Measurements from ENCODE around the gene TMEM181.
"Not testable (repeated sequence)": the region's sequence is repeated elsewhere in the genome, so short reads cannot be mapped to it uniquely, and the experiment has no call there.

Gene TMEM181

GRCh38 chr6:158521759-158522158 is 38.1 kb upstream of the TMEM181 start:
- Histone ChIP-seq H3K4me1 (ENCODE audit: insufficient read depth, low read length) (peaks cover 12% of the 10 kb centered on the region), H3K36me3 (ENCODE audit: insufficient read depth, low read length) (no peaks in the 10 kb centered on the region), H3K4me3 (ENCODE audit: low read length) (no peak overlapping the region), H3K27ac (ENCODE audit: low read depth, low read length) (no peak overlapping the region), H3K9ac (ENCODE audit: low read depth, low read length) (no peak overlapping the region), H3K27me3 (ENCODE audit: insufficient read depth, low read length) (no peaks in the 10 kb centered on the region), H3K9me3 (ENCODE audit: insufficient read depth, low read depth, low read length) (no peaks in the 10 kb centered on the region)
- no CpG with 5 or more reads among the region's 1 CpG for WGBS

- no peak overlapping the region for H3K27ac ChIP-seq (ENCODE audit: low read depth, low read length)
- H3K9me3 ChIP-seq (ENCODE audit: insufficient read depth, low read depth, low read length), result no peaks in the 10 kb centered on the region
- 94% methylated on average over 11 of the region's 11 CpGs for WGBS
- peaks cover 12% of the 10 kb centered on the region for H3K4me1 ChIP-seq (ENCODE audit: insufficient read depth, low read length)
- H3K9ac ChIP-seq (ENCODE audit: low read depth, low read length), result no peak overlapping the region
- no peak overlapping the region for H3K4me3 ChIP-seq (ENCODE audit: low read length)
- no peaks in the 10 kb centered on the region for H3K36me3 ChIP-seq (ENCODE audit: insufficient read depth, low read length)
- no peaks in the 10 kb centered on the region for H3K27me3 ChIP-seq (ENCODE audit: insufficient read depth, low read length)
Observed at GRCh38 chr6:158522616-158523015, 37.3 kb upstream of the TMEM181 start.

GRCh38 chr6:158524311-158524710 is 35.6 kb upstream of the TMEM181 start:
- no peaks in the 10 kb centered on the region for H3K27me3 ChIP-seq (ENCODE audit: insufficient read depth, low read length)
- no peaks in the 10 kb centered on the region for H3K9me3 ChIP-seq (ENCODE audit: insufficient read depth, low read depth, low read length)
- H3K4me3 ChIP-seq (ENCODE audit: low read length), result no peak overlapping the region
- WGBS, result 97% methylated on average over 15 of the region's 15 CpGs
- H3K9ac ChIP-seq (ENCODE audit: low read depth, low read length), result no peak overlapping the region
- H3K4me1 ChIP-seq (ENCODE audit: insufficient read depth, low read length), result 0 out of 2 replicates have a peak, but pooled peaks cover under 1% of the 10 kb centered on the region
- no peaks in the 10 kb centered on the region for H3K36me3 ChIP-seq (ENCODE audit: insufficient read depth, low read length)
- no peak overlapping the region for H3K27ac ChIP-seq (ENCODE audit: low read depth, low read length)

- 85% methylated on average over 1 of the region's 1 CpG for WGBS
Observed at GRCh38 chr6:158527858-158528257, 32.0 kb upstream of the TMEM181 start.

GRCh38 chr6:158528826-158529225 is 31.1 kb upstream of the TMEM181 start:
- Histone ChIP-seq H3K36me3 (ENCODE audit: insufficient read depth, low read length) (no peaks in the 10 kb centered on the region), H3K27ac (ENCODE audit: low read depth, low read length) (no peak overlapping the region), H3K9ac (ENCODE audit: low read depth, low read length) (no peak overlapping the region), H3K9me3 (ENCODE audit: insufficient read depth, low read depth, low read length) (no peaks in the 10 kb centered on the region), H3K27me3 (ENCODE audit: insufficient read depth, low read length) (no peaks in the 10 kb centered on the region), H3K4me3 (ENCODE audit: low read length) (no peak overlapping the region), H3K4me1 (ENCODE audit: insufficient read depth, low read length) (no peaks in the 10 kb centered on the region)
- 90% methylated on average over 6 of the region's 6 CpGs for WGBS

More at GRCh38 chr6:158527858-158528257, 32.0 kb upstream of the TMEM181 start:
- not testable (repeated sequence) for H3K9ac ChIP-seq (ENCODE audit: low read depth, low read length); H3K27me3 ChIP-seq (ENCODE audit: insufficient read depth, low read length); H3K9me3 ChIP-seq (ENCODE audit: insufficient read depth, low read depth, low read length); H3K4me1 ChIP-seq (ENCODE audit: insufficient read depth, low read length); H3K27ac ChIP-seq (ENCODE audit: low read depth, low read length); H3K36me3 ChIP-seq (ENCODE audit: insufficient read depth, low read length); H3K4me3 ChIP-seq (ENCODE audit: low read length)

GRCh38 chr6:158529629-158530028 is 30.3 kb upstream of the TMEM181 start:
- WGBS, result 88% methylated on average over 8 of the region's 8 CpGs
- no peak overlapping the region for H3K9ac ChIP-seq (ENCODE audit: low read depth, low read length)

GRCh38 chr6:158531566-158531965 is 28.3 kb upstream of the TMEM181 start:
- H3K4me3 ChIP-seq (ENCODE audit: low read length), result no peak overlapping the region
- 84% methylated on average over 4 of the region's 4 CpGs for WGBS
- H3K36me3 ChIP-seq (ENCODE audit: insufficient read depth, low read length), result no peaks in the 10 kb centered on the region
- H3K27ac ChIP-seq (ENCODE audit: low read depth, low read length), result no peak overlapping the region
- H3K27me3 ChIP-seq (ENCODE audit: insufficient read depth, low read length), result no peaks in the 10 kb centered on the region
- H3K9ac ChIP-seq (ENCODE audit: low read depth, low read length), result no peak overlapping the region
- peaks cover 3% of the 10 kb centered on the region; the same call in 1 of the 2 replicates for H3K4me1 ChIP-seq (ENCODE audit: insufficient read depth, low read length)
- no peaks in the 10 kb centered on the region for H3K9me3 ChIP-seq (ENCODE audit: insufficient read depth, low read depth, low read length)

More at GRCh38 chr6:158529629-158530028, 30.3 kb upstream of the TMEM181 start:
- no peaks in the 10 kb centered on the region for H3K27me3 ChIP-seq (ENCODE audit: insufficient read depth, low read length)
- H3K36me3 ChIP-seq (ENCODE audit: insufficient read depth, low read length), result no peaks in the 10 kb centered on the region
- H3K4me1 ChIP-seq (ENCODE audit: insufficient read depth, low read length), result no peaks in the 10 kb centered on the region
- no peak overlapping the region for H3K27ac ChIP-seq (ENCODE audit: low read depth, low read length)
- H3K9me3 ChIP-seq (ENCODE audit: insufficient read depth, low read depth, low read length), result no peaks in the 10 kb centered on the region
- H3K4me3 ChIP-seq (ENCODE audit: low read length), result no peak overlapping the region

- H3K27ac ChIP-seq (ENCODE audit: low read depth, low read length), result no peak overlapping the region
- H3K9me3 ChIP-seq (ENCODE audit: insufficient read depth, low read depth, low read length), result no peaks in the 10 kb centered on the region
- H3K4me1 ChIP-seq (ENCODE audit: insufficient read depth, low read length), result peaks cover 3% of the 10 kb centered on the region; the same call in 1 of the 2 replicates
- 91% methylated on average over 2 of the region's 2 CpGs for WGBS
- no peaks in the 10 kb centered on the region for H3K27me3 ChIP-seq (ENCODE audit: insufficient read depth, low read length)
- H3K36me3 ChIP-seq (ENCODE audit: insufficient read depth, low read length), result no peaks in the 10 kb centered on the region
- no peak overlapping the region for H3K9ac ChIP-seq (ENCODE audit: low read depth, low read length)
- H3K4me3 ChIP-seq (ENCODE audit: low read length), result no peak overlapping the region
Observed at GRCh38 chr6:158531970-158532369, 27.9 kb upstream of the TMEM181 start.

- H3K9me3 ChIP-seq (ENCODE audit: insufficient read depth, low read depth, low read length), result no peaks in the 10 kb centered on the region
- H3K27ac ChIP-seq (ENCODE audit: low read depth, low read length), result peak overlapping the region; percentile 74; the same call in 1 of the 2 replicates
- peak overlapping the region; percentile 70 for H3K4me3 ChIP-seq (ENCODE audit: low read length)
- H3K9ac ChIP-seq (ENCODE audit: low read depth, low read length), result peak overlapping the region; percentile 81
- under 1% methylated on average over 75 of the region's 75 CpGs for WGBS
- no peaks in the 10 kb centered on the region for H3K36me3 ChIP-seq (ENCODE audit: insufficient read depth, low read length)
- no peaks in the 10 kb centered on the region for H3K27me3 ChIP-seq (ENCODE audit: insufficient read depth, low read length)
- peaks cover 3% of the 10 kb centered on the region for H3K4me1 ChIP-seq (ENCODE audit: insufficient read depth, low read length)
Observed at GRCh38 chr6:158536084-158536890, 23.6 kb upstream of the TMEM181 start.

- H3K27ac ChIP-seq (ENCODE audit: low read depth, low read length), result peak overlapping the region; percentile 74; the same call in 1 of the 2 replicates
- H3K36me3 ChIP-seq (ENCODE audit: insufficient read depth, low read length), result no peaks in the 10 kb centered on the region
- H3K4me1 ChIP-seq (ENCODE audit: insufficient read depth, low read length), result peaks cover 3% of the 10 kb centered on the region
- no peaks in the 10 kb centered on the region for H3K27me3 ChIP-seq (ENCODE audit: insufficient read depth, low read length)
- H3K9me3 ChIP-seq (ENCODE audit: insufficient read depth, low read depth, low read length), result no peaks in the 10 kb centered on the region
- H3K9ac ChIP-seq (ENCODE audit: low read depth, low read length), result peak overlapping the region; percentile 81
- peak overlapping the region; percentile 70 for H3K4me3 ChIP-seq (ENCODE audit: low read length)
- 2% methylated on average over 92 of the region's 94 CpGs for WGBS
Observed at GRCh38 chr6:158536891-158537798, 22.7 kb upstream of the TMEM181 start.

GRCh38 chr6:158538741-158539140 is 21.1 kb upstream of the TMEM181 start:
- 83% methylated on average over 2 of the region's 2 CpGs for WGBS
- Histone ChIP-seq H3K27ac (ENCODE audit: low read depth, low read length) (no peak overlapping the region), H3K27me3 (ENCODE audit: insufficient read depth, low read length) (no peaks in the 10 kb centered on the region), H3K36me3 (ENCODE audit: insufficient read depth, low read length) (no peaks in the 10 kb centered on the region), H3K4me3 (ENCODE audit: low read length) (no peak overlapping the region), H3K9me3 (ENCODE audit: insufficient read depth, low read depth, low read length) (no peaks in the 10 kb centered on the region), H3K9ac (ENCODE audit: low read depth, low read length) (no peak overlapping the region), H3K4me1 (ENCODE audit: insufficient read depth, low read length) (peaks cover 3% of the 10 kb centered on the region)

Data from HUES64 (cell line).